AG04450 (cell line): Measurements from ENCODE around the gene TBRG1. TPM values are rescaled to one million over a fixed set of nuclear protein-coding genes. Genes with fewer than 3 reads are reported as not detected.
A peak's percentile ranks its signal among the peaks of the same experiment; 100 is the strongest.

Source experiments
- CTCF ChIA-PET: fragments of 300-600, 350-600 bp; formaldehyde crosslinking; extraction: SDS; loops from one replicate; lab custom pipeline; 2022; ENCODE audit warnings: antibody characterized with exemption, inconsistent platforms; lab: Charles Lee
- POLR2A ChIA-PET: fragments of 350-600 bp; formaldehyde crosslinking; extraction: SDS; loops from one replicate; lab custom pipeline; 2021; ENCODE audit warnings: antibody characterized with exemption, inconsistent platforms; lab: Yijun Ruan, JAX
- DNase-seq: peaks from one replicate; pipeline ENCODE4 v3.0.0-alpha.2; 2011; ENCODE audit warnings: low read depth, low spot score
- H3K27ac ChIP-seq: one replicate; pipeline ENCODE4 v1.5.1; 2012; ENCODE audit warnings: low read depth, low read length, control low read depth
- H3K27me3 ChIP-seq: one replicate; pipeline ENCODE4 v1.6.0; 2012; ENCODE audit warnings: low read length; ENCODE audit not compliant: control insufficient read depth, insufficient read depth
- H3K4me3 ChIP-seq: 2 replicates; pipeline ENCODE4 v1.5.1; 2011; ENCODE audit warnings: mild to moderate bottlenecking, low read depth, low read length, control low read depth
- H3K9me3 ChIP-seq: 2 replicates; pipeline ENCODE4 v1.5.1; 2012; ENCODE audit warnings: low read length; ENCODE audit not compliant: control insufficient read depth, insufficient read depth
- polyA plus RNA-seq: library from polyadenylated mRNA; depleted of rRNA; stranded (reverse); fragments of >200 nt; gene quantifications from 2 replicates; pipeline ENCODE4 v1.2.3, GENCODE V29; 2011
- TF ChIP-seq, protein P1 (sequence below): IDR thresholded peaks from 2 replicates; pipeline ENCODE4 v1.5.1; 2011; ENCODE audit warnings: low read depth, low read length, control low read depth, inconsistent platforms

TBRG1 gene
- polyA plus RNA-seq, 1 experiment: 30.9 TPM

DNA sequence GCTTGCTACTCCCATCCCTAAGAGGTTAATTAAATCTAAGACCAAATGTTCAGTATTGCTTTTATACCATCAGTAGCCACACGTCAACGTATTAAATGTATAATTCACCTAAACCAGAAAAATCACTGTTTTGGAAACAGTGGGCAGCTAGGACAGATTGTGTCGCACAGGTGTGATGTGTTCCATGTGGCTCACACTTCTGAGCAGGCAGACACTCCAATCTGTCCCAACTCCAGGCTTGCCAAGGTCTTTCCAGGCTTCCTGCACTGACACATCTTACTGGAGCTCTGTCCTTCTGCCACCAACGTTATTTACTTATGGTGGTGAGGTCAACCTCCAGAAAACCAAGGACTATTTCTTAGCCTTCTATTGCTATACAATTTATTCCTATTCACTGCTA lies 39.4 kb downstream of the TBRG1 start:
- TF ChIP-seq, protein P1, sequence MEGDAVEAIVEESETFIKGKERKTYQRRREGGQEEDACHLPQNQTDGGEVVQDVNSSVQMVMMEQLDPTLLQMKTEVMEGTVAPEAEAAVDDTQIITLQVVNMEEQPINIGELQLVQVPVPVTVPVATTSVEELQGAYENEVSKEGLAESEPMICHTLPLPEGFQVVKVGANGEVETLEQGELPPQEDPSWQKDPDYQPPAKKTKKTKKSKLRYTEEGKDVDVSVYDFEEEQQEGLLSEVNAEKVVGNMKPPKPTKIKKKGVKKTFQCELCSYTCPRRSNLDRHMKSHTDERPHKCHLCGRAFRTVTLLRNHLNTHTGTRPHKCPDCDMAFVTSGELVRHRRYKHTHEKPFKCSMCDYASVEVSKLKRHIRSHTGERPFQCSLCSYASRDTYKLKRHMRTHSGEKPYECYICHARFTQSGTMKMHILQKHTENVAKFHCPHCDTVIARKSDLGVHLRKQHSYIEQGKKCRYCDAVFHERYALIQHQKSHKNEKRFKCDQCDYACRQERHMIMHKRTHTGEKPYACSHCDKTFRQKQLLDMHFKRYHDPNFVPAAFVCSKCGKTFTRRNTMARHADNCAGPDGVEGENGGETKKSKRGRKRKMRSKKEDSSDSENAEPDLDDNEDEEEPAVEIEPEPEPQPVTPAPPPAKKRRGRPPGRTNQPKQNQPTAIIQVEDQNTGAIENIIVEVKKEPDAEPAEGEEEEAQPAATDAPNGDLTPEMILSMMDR: no peak
- Histone ChIP-seq H3K9me3 (no peaks in the 10 kb centered on the region), H3K4me3 (no peak overlapping the region), H3K27ac (no peak overlapping the region), H3K27me3 (no peaks in the 10 kb centered on the region)
- ChIA-PET POLR2A (no interaction called here), CTCF (interaction anchor here (0.6 to 7.0 kb wide), 8 partner anchors 7 to 214 kb away, joined by 3 to 37 read pairs (median 8); no protein-coding TSS in a partner anchor)
- DNase-seq: no peak

DNA sequence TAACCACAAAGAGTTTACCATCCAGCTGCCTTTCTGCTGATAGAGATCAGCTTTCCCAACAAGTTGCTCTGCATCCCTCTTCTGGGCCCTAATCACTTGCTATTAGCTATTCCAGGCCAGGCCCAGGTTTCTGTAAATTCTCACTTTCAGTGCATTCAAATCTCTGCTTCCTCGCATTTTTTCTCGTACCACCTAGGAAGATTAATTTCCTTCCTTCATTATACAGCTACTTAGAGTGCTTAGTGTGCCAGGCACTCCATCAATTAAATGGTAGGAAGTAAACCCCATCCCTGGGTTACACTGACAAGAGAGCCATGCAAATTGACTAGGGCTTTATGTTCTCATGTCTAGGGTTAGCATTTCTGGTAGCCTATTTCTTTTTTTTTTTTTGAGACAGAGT lies 41.2 kb downstream of the TBRG1 start:
- DNase-seq: no peak
- no peaks in the 10 kb centered on the region for H3K9me3 ChIP-seq
- TF ChIP-seq, protein P1: no peak
- no peaks in the 10 kb centered on the region for H3K27me3 ChIP-seq
- ChIA-PET POLR2A (interaction anchor here (1.1 kb wide), 1 partner anchor 16 kb away, joined by 3 read pairs; no protein-coding TSS in a partner anchor), CTCF (interaction anchor here (0.8 to 7.0 kb wide), 6 partner anchors 20 to 212 kb away, joined by 4 to 37 read pairs (median 10); no protein-coding TSS in a partner anchor)
- no peak overlapping the region for H3K4me3 ChIP-seq
- no peak overlapping the region for H3K27ac ChIP-seq

DNA sequence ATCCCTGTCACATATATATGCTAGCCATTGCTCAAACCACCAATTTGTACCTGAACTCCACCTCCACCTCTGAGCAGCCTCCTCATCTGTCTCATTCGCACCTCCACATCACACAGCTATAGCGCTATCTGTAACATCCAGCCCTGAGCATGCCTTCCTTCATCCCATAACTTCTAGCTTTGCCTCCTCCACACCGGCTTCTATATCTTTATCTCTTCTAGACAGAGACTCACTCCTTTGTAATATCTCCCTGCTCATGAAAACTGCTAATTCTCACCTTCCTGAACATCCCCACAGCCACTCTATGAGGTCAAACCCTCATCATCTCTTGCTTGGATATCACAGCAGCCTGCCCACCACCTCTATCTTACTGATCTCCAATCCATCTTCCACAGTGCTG lies 44.9 kb downstream of the TBRG1 start:
- Histone ChIP-seq H3K9me3 (no peaks in the 10 kb centered on the region), H3K4me3 (no peak overlapping the region), H3K27ac (no peak overlapping the region), H3K27me3 (no peaks in the 10 kb centered on the region)
- ChIA-PET CTCF (interaction anchor here (1.8 to 3.5 kb wide), 2 partner anchors 169 to 199 kb away, joined by 6 to 20 read pairs; no protein-coding TSS in a partner anchor), POLR2A (no interaction called here)
- TF ChIP-seq, protein P1: no peak
- DNase-seq: no peak

DNA sequence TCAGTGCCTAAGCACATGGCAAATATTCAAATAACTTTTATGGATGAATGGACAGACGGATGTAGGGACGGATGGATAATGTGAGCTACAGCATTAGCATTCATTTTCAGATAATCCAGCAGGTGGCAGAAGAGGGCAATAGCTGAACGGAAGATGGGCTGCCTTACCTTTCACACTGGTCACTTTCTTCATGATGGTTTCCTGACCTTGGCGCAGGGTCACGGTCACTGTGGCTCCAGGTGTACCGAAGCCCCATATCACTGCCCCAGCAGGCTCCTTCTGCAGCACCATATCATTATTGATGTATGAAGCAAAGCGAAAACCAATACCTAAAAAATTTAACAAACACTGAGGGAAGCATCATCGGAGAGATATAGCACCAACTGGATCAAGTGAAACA lies 46.5 kb downstream of the TBRG1 start:
- POLR2A ChIA-PET: interaction anchor here (1.0 kb wide), 1 partner anchor 168 kb away, joined by 4 read pairs; no protein-coding TSS in a partner anchor
- TF ChIP-seq, protein P1: peak; percentile 77

DNA sequence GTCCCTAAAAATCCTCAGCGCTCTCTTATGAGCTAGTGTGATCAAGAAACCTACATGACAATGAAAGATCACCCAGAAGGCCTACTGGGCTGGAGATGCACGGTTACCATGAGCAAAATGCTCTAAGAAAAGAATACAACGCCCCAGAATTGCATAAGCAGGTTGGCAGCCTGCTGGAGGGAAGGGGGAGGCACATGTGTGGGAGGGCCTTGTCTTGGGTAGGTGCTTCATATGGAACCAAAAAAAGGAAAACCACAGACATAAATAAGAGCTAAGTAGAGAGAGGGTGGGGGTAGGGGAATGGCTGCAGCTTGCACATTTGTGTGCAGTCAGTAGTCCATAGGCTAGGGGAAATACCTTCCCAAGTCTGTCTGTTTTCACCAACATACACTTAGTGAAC lies 48.1 kb downstream of the TBRG1 start:
- no peaks in the 10 kb centered on the region for H3K27me3 ChIP-seq
- no peaks in the 10 kb centered on the region for H3K9me3 ChIP-seq
- no peak overlapping the region for H3K27ac ChIP-seq
- DNase-seq: no peak
- POLR2A ChIA-PET: no interaction called here
- no peak overlapping the region for H3K4me3 ChIP-seq
- TF ChIP-seq, protein P1: no peak
- CTCF ChIA-PET: interaction anchor here (0.7 to 8.7 kb wide), 17 partner anchors 8 to 196 kb away, joined by 3 to 164 read pairs (median 14); partner anchors contain the start of genes ESAM, MSANTD2, NRGN and ROBO3

More for the DNA sequence above, 46.5 kb downstream of the TBRG1 start:
- DNase-seq: no peak
- H3K27me3 ChIP-seq: no peaks in the 10 kb centered on the region
- no peak overlapping the region for H3K27ac ChIP-seq
- no peak overlapping the region for H3K4me3 ChIP-seq
- H3K9me3 ChIP-seq: no peaks in the 10 kb centered on the region
- CTCF ChIA-PET: interaction anchor here (0.8 to 8.7 kb wide), 38 partner anchors 8 to 473 kb away, joined by 3 to 164 read pairs (median 6); partner anchors contain the start of genes ESAM, MSANTD2, NRGN and ROBO3
